ENCODE data around the gene CATSPER1.

The CATSPER1 gene

DNA sequence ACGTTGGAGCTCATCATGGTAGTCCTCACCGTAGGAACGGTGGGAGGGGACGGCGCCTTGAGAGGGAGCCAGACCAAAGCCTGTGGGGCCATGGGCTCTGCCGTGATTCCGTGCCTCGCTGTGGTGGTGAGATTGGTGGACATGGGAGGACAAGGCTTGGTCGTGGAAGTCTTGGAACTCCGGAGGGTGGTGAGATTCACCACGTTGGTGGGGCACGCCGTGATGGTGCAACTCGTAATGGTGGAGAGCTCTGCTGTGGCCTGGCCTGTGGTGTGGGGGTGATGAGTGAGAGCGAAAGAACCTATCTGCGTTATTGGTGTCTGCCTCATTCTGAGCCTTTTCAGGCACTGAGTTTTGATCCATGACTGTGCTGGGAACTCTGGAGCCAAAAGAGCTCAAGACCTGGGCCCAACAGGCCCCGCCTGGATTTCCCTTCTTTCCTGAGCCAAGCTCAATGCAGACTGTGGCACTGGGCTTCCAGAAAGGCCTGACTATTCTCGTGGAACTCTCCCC lies at the start of gene CATSPER1:
CATSPER1 (minus strand) TSS at position 463 of the 513 bp plus-strand sequence; CDS start at position 363, 100 bp downstream.
- DNase-seq (ENCODE audit: low read depth in 2 of 2), result no peak

DNA sequence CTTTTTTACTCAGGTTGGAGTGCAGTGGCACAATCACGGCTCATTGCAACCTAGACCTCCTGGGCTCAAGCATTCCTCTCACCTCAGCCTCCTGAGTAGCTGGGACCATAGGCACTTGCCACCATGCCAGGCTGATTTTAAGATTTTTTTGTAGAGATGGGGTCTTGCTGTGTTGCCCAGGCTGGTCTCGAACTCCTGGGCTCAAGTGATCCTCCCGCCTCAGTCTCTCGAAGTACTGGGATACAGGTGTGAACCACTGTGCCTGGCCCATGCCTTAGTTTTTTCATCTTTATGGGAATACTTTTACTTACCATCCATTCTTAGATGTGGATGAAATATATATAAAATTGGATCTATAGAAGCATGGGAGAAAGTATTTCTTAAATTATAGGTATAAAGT lies 49.0 kb upstream of the CATSPER1 start:
- no peak for DNase-seq (ENCODE audit: low read depth in 2 of 2)

DNA sequence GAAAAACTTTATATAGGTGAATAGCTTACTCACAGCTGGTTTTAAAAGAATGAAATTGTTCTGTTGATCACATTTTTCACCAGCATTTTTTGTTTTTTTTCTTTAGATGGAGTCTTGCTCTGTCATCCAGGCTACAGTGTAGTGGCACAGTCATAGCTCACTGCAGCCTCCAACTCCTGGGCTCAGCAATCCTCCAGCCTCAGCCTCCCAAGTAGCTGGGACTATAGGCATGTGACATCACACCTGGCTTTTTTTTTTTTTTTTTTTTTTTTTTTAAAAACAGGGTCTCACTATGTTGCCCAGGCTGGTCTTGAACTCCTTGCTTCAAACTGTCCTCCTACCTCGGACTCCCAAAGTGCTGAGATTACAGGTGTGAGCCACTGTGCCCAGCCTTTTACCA lies 47.4 kb upstream of the CATSPER1 start:
- no peak for DNase-seq (ENCODE audit: low read depth in 2 of 2)

DNA sequence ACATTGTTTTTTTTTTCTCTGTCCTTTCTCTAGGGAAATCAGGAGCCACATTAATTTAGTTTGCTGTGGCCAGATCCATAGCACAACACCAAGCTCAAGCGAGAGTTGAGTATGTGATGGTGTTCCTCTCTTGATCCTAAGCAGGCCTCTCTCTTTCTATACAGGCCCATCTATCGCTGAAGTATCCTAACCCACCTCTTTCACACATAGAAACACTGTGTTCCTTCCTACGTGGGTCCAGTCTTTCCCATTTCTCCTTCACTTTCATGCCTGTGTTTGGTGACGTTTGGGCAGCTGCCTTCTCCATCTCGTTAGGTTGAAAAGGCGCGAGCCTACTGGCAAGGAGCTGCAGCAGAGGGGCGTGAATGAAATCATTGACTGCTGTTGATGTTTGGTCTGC lies 46.2 kb upstream of the CATSPER1 start:
- no peak for DNase-seq (ENCODE audit: low read depth in 2 of 2)

DNA sequence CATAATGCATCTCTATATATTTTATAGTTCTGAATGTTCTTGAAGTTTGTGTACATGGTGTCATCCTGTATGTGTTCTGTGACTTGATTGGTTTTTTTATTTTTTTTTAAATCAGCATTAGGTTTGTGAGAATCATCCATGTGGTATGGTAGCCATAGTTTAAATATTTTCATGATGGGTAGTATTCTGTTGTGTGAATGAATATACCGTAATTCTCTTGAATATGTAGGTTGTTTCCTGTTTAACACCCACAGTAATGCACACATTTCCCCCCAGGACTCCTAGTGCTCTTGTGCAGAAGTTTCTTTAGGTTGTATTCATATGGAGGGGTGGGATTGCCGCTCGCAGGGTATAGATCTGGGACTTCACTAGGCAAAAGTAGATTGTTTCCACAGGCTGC lies 45.8 kb upstream of the CATSPER1 start:
- DNase-seq (ENCODE audit: low read depth in 2 of 2), result no peak

DNA sequence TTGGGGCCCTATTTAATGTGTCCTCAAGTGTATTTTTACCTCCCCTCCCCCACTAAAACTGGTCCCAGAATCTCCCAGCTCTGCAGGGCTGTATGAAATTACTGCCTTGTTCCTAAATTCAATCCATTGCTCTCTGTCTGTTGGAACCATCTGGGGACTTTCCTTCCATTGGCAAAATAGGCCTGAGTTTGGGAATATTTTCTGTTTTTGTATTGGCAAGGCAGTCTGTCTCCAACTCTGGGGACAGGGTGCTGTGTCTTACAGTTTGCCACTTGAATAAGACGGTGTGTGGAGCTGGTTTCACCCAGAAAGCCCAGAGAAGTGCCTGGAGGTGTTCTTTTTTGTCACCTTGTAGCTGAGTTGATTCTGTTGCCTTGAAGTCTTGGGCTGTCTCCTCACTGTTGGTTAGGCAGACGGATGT lies 45.1 kb upstream of the CATSPER1 start:
- DNase-seq (ENCODE audit: low read depth in 2 of 2), result no peak

DNA sequence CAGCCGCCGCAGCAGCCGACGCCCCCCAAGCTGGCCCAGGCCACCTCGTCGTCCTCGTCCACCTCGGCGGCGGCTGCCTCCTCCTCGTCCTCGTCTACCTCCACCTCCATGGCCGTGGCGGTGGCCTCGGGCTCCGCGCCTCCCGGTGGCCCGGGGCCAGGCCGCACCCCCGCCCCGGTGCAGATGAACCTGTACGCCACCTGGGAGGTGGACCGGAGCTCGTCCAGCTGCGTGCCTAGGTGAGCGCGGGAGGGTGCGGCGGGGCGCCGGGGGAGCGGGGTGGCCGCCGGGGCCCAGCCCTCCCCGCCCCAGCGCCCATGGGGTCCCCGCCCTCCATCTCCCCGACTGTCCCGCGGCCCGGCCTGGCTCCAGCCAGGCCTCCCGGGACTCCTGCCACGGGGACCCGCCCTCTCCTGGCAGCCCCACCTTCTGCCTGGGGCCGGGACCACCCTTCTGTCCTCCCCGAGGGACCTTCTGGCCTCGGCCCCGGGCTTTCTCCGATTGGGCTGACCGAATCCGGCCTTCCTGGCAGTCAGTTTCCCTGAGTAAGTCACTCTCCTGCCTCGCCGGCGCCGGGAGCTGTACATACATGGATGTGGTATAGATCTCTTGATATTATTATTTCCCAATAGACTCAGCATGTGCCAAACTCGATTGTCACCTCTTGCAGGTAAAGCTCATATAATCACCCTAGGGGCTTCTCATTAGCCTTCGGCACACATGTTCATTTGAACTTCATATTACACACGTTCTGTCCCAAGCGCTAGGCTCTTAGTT lies 44.5 kb upstream of the CATSPER1 start:
- DNase-seq (ENCODE audit: low read depth in 2 of 2), result peak in 1 of 2 donors; percentile 13

DNA sequence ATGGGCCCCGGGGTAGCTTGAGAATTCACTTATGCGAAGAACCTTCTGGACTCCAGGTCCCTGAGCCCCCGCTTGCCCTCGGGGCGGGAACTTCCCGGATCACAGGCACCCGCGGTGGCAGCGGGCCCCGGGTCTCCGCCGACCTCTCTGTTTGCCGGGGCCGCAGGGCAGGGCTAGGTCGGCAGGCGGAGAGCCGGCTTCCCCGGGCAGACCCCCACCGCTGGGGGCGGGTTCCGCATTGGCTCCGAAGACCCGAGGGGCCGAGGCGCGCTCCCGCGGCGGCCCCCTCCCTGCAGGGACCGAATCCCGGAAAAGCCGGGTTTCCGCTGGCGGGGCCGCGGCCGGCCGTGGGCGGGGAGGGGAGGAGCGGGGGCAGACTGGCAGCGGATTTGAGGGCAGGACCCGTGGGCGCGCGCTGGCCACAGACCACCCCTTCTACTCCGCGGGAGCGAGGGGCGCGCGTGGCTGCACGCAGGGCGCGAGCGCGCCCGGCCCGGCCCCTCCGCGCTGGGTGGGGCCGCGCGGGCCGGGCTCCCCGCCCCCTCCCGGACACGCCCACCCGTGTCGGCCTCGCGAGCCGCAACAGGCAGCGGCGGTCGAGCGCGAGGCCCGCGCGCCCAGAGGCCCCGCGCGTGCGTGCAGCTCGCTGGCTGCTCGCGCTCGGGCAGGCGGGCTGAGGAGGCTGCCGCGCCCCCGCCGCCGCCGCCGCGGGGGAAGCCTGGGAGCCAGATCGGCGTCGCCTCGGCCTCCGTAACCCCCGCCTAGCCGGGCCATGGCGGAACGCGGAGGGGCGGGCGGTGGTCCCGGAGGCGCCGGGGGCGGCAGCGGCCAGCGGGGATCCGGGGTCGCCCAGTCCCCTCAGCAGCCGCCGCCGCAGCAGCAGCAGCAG lies 43.7 kb upstream of the CATSPER1 start, which contains the start of gene PACS1:
PACS1 (plus strand) TSS at position 558 of the 889 bp plus-strand sequence; CDS start at position 773, 215 bp downstream.
- DNase-seq (ENCODE audit: low read depth in 2 of 2), result peak; percentile 71 to 79

DNA sequence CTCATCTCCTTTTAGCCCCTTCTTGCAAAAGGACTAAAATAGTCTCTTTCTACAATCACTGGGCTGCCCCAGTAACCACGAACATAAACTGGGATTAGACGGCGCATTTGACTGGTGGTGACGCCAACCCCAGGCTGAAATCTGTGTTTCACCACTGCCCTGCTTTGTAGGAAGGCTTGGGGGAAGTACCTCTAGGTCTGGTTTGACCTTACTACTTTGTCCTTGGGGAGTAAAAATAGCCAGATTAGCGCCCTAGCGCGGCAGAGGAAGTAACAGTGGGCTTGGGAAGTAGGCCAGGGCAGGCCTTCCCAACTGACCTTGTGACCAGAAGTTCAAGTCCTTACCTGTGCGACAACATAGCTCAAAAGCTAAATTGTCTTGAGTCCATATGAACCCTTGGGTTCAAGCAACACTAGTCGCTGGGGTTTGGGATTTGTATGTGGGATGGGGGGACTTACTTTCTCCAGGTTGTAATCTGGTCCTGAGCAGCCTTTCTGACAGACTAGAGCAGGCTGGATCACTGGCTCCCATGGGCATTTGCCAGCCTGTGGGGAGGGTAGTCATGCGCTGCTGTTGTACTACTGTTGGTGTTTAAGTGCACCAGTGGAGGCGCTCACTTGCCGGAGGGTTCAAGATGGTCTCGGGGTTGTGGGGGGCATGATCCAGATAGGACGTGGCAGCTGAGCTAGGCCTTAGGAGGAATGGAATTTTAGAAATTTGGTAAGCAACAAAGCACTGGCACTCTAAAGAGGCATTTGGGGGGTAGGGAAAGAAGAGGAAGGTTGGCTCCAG lies 42.8 kb upstream of the CATSPER1 start:
- peak; percentile 8 to 15 for DNase-seq (ENCODE audit: low read depth in 2 of 2)

DNA sequence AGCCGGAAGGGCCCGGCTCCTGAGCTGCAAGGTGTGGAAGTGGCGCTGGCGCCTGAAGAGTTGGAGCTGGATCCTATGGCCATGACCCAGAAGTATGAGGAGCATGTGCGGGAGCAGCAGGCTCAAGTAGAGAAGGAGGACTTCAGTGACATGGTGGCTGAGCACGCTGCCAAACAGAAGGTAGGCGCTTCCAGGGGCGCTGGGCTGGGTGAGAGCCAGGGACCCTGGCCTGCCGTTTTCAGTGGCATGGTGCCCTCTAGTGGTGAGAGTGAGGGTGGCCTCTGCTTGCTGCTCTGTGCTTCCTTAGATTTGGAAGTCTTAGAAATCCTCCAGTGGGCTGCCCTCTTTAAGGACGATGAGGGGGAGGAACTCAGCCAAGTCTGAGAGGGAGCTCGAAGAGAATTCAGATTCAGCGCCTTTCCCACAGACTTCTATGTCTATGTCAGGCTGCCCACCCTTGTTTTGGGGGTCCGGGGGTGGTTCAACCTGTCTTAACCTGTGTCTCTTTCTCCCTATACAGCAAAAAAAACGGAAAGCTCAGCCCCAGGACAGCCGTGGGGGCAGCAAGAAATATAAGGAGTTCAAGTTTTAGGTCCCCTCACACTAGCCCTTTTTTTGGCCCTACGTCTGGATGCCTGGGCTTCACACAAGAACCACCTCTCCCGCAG lies 42.0 kb upstream of the CATSPER1 start:
- peak; percentile 58 to 63 for DNase-seq (ENCODE audit: low read depth in 2 of 2)

DNA sequence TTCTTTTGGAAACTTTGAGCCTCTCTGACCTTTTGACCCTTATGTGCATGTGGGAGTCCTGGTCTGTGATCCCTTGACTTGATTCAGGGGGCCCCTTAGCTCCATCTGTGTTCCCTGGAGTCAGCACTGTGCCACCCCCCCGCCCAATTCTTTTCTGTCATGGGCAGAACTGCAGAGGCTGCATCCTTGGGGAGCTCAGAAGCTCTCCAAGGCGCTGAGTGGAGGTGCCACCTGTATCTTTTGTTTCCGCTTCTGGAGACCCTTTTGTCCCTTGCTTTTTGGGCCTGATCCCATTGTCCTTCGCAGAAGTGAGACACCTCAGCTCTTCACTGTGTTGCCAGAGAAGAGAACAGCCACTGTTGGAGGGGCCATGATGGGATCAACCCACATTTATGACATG lies 41.4 kb upstream of the CATSPER1 start:
- no peak for DNase-seq (ENCODE audit: low read depth in 2 of 2)

DNA sequence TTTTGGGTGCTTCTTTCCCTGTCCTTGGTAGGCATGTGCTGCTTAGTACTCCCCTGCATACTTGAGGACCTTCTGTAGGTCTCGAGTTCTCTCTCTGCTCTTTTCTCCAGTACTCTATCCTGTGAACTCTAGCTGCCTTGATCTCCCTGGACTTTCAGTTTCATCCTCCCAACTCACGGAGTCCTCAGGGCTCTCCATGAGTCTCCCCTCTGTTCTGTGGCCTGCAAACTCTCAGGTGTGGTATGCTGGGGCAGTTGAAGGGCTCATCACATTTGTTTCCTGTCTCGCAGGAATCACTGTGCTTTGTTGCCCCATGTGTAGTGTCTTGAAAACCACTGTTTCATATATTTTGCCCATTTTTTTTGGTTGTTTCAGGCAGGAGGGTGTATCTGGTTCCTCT lies 40.5 kb upstream of the CATSPER1 start:
- DNase-seq (ENCODE audit: low read depth in 2 of 2), result no peak

DNA sequence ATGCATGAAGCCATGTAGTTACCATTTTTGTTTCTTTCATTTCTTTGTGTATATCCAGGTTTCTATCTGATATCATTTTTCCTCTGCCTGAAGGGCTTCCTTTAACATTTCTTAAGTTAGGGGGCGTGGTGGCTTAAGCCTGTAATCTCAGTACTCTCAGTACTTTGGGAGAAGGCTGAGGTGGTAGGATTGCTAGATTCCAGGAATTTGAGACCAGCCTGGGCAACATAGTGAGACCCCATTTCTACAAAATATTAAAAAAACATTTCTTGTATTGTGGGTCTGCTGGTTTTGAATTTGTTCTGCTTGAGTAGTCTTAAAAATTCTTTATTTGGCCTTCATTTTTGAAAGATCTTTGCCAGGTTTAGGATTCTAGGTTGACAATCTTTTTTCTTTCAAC lies 38.3 kb upstream of the CATSPER1 start:
- DNase-seq (ENCODE audit: low read depth in 2 of 2), result no peak

DNA sequence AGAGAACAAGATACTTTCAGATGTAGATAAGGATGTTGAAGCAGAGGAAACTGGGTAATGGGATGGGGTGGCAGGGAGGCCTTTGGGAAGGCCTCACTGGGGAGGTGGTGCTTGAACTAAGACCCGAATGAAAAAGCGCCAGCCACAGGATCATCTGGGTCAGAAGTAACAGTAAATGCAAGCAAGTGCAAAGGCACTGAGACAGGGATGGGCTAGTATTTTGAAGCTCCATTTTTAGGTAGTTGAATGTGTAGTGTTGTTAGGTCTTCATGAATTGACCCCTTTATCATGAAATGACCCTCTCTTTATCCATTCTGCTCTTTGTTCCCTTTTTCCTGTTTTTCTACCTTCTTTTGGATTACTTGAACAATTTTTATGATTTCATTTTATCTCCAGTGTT lies 37.6 kb upstream of the CATSPER1 start:
- DNase-seq (ENCODE audit: low read depth in 2 of 2), result no peak

DNA sequence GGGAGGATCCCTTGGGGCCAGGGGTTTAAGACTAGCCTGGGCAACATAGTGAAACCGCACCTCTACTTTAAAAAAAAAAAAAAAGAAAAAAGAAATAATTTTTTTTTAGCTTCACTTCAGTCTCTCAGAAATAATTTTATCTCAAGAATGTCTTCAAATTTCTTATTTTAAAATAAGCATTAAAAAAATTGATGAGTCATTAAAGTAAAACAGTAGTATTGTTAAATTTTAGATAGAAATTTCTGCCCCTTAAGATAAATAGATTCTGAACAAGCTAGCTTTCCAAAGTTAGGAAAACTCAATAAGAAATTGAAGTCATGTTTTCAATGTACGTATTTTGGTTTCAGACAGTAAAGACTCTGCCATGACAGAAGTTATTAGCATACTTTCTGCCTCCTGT lies 36.1 kb upstream of the CATSPER1 start:
- no peak for DNase-seq (ENCODE audit: low read depth in 2 of 2)

DNA sequence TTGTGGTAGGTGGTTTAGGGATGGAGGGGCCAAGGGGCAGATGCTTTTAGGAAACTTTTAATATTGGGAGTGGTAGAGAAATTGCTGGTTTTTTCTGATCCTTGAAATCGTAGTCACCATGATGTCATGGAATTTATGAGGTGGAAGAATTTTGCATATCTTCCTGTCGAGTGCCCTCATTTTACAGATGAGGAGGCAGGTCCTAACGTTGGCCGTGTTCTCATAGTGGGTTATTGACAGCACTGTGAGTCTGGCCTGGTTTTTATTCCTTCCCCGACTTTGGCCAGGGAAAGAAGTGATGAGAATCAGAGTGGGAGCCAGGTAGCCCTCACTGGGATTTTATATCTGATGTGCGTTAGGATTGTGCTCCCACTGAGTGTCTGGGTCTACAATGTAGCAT lies 35.0 kb upstream of the CATSPER1 start:
- no peak for DNase-seq (ENCODE audit: low read depth in 2 of 2)

DNA sequence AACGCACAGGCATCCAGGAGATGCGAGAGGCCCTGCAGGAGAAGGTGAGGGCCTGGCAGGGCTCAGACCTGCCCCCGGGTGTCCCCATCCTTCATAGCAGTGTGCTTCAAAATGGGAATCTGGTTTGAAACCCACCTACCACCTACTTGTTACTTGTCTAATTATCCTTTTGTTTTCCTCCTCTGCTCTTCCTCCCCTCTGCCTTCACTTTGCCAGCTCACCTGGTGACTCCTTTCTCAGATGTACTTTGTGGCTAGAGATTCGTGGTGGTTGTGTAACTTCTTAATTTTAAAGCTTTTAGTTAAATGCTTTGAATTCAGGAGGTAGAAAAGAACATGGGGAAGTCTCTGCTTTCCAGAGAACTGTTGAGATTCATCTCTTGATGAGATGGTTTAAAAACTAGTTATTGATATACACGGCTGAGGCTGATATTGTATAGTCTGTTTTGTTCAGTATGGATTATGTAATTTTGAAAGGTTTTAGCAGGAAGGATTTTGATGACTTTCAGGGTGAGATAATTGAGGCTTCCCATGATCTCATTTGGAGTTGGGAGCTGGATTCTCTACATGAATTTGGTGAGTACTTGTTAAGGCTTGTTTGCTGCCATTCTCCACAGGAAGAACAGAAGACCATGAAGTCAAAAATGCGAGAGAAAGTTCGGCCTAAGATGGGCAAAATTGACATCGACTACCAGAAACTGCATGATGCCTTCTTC lies 33.8 kb upstream of the CATSPER1 start:
- DNase-seq (ENCODE audit: low read depth in 2 of 2), result no peak

DNA sequence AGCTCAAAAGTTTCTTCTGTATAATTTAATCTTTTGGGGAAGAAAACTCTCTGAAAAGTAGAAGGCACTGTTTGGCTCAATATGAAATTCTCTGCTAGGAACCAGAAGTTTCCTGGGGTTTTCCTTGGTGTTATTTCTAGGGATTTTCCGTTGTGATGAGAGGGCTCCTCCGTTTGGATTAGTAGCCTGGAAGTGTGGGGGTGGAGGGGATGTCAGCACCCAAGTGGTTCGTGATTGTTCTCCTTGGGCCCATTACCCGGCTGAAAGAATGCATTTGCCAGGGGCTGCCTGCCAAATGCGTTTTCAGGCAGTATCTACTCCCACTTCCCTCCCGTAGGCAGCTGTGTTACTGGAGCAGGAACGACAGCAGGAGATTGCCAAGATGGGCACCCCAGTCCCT lies 30.2 kb upstream of the CATSPER1 start:
- no peak for DNase-seq (ENCODE audit: low read depth in 2 of 2)

DNA sequence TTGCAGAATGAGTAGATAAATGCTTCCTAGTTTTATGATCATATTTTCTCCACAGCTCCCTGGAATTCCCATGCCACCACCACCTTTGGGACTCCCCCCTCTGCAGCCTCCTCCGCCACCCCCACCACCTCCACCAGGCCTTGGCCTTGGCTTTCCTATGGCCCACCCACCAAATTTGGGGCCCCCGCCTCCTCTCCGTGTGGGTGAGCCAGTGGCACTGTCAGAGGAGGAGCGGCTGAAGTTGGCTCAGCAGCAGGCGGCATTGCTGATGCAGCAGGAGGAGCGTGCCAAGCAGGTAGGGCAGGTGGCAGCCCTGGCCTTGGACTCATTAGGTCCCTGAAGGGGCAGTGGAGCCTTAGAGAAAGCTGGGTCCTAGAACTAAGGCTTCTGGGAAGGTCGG lies 28.7 kb upstream of the CATSPER1 start:
- no peak for DNase-seq (ENCODE audit: low read depth in 2 of 2)

DNA sequence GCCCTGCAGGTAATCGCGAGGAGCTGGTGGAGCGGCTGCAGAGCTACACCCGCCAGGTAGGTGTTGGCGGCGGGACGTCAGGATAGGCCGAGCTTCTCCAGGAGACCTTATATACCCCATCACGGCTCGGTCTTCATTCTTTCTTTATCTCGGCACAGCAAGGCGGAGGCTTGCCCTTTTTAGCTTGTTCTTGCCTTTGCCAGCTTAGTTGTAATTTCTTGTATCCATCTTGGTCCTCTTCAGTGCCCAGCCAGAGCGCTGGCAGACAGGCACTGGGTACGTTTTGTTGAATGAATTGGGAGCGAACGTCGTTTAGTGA lies 26.3 kb upstream of the CATSPER1 start:
- DNase-seq (ENCODE audit: low read depth in 2 of 2), result no peak

Measured in stimulated activated CD8-positive, alpha-beta memory T cell treated with anti-CD3 and anti-CD28 coated beads, Interleukin-15, amount 100 ng/mL, for 48 hours (primary cell).